Ishikawa (cell line): ENCODE data around the gene SGPP2.

Source experiments
- CEBPB ChIP-seq: IDR thresholded peaks from 2 replicates; pipeline ENCODE4 v1.6.1; 2012
- CREB1 ChIP-seq: IDR thresholded peaks from 2 replicates; pipeline ENCODE4 v1.6.1; 2012; ENCODE audit warnings: low read depth
- EGR1 ChIP-seq: IDR thresholded peaks from 2 replicates; pipeline ENCODE4 v1.6.1; 2012
- EP300 ChIP-seq: IDR thresholded peaks from 2 replicates; pipeline ENCODE4 v1.6.1; 2012; ENCODE audit warnings: borderline replicate concordance
- FOXM1 ChIP-seq: IDR thresholded peaks from 2 replicates; pipeline ENCODE4 v1.6.1; 2012; ENCODE audit warnings: low read depth, borderline replicate concordance
- MAX ChIP-seq: IDR thresholded peaks from 2 replicates; pipeline ENCODE4 v1.6.1; 2012
- NFIC ChIP-seq: IDR thresholded peaks from 2 replicates; pipeline ENCODE4 v1.6.1; 2012
- RAD21 ChIP-seq: IDR thresholded peaks from 2 replicates; pipeline ENCODE4 v1.6.1; 2012; ENCODE audit warnings: low read depth
- TAF1 ChIP-seq: IDR thresholded peaks from 2 replicates; pipeline ENCODE4 v1.6.1; 2012; ENCODE audit warnings: low read depth, mild to moderate bottlenecking
- TCF12 ChIP-seq: IDR thresholded peaks from 2 replicates; pipeline ENCODE4 v1.6.1; 2012; ENCODE audit warnings: low read depth
- YY1 ChIP-seq: IDR thresholded peaks from 2 replicates; pipeline ENCODE4 v1.6.1; 2012; ENCODE audit warnings: low read depth
- TF ChIP-seq, protein P1 (sequence below): IDR thresholded peaks from 2 replicates; pipeline ENCODE4 v1.6.1; 2012; ENCODE audit warnings: low read depth, mild to moderate bottlenecking

GRCh38 chr2:222591661-222592060 is 167.3 kb downstream of the SGPP2 start:
- TF ChIP-seq TCF12 (no peak), EP300 (no peak), CEBPB (no peak), TAF1 (no peak), EGR1 (no peak), FOXM1 (no peak), YY1 (no peak), MAX (no peak), CREB1 (no peak), NFIC (no peak), RAD21 (no peak)
- TF ChIP-seq, protein P1, sequence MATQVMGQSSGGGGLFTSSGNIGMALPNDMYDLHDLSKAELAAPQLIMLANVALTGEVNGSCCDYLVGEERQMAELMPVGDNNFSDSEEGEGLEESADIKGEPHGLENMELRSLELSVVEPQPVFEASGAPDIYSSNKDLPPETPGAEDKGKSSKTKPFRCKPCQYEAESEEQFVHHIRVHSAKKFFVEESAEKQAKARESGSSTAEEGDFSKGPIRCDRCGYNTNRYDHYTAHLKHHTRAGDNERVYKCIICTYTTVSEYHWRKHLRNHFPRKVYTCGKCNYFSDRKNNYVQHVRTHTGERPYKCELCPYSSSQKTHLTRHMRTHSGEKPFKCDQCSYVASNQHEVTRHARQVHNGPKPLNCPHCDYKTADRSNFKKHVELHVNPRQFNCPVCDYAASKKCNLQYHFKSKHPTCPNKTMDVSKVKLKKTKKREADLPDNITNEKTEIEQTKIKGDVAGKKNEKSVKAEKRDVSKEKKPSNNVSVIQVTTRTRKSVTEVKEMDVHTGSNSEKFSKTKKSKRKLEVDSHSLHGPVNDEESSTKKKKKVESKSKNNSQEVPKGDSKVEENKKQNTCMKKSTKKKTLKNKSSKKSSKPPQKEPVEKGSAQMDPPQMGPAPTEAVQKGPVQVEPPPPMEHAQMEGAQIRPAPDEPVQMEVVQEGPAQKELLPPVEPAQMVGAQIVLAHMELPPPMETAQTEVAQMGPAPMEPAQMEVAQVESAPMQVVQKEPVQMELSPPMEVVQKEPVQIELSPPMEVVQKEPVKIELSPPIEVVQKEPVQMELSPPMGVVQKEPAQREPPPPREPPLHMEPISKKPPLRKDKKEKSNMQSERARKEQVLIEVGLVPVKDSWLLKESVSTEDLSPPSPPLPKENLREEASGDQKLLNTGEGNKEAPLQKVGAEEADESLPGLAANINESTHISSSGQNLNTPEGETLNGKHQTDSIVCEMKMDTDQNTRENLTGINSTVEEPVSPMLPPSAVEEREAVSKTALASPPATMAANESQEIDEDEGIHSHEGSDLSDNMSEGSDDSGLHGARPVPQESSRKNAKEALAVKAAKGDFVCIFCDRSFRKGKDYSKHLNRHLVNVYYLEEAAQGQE, result no peak
